Sigmoid colon (tissue), 4 donors: Measurements from ENCODE around the gene POMGNT2.

ENCODE experiments used
- CTCF ChIP-seq, 4 experiments: fragments of 450-650 bp in 3 of 4; fragments of 200-600 bp in 1 of 4; IDR thresholded peaks; one replicate each; pipeline ENCODE4 v1.5.1; 2016 to 2019; ENCODE audit warnings: antibody characterized with exemption in 4 of 4, mild to moderate bottlenecking in 3 of 4, moderate library complexity in 2 of 4
- EP300 ChIP-seq, 4 donors: sonication (generic); formaldehyde crosslinking; IDR thresholded peaks; one replicate each; pipeline ENCODE4 v1.6.1; 2017; ENCODE audit warnings: antibody characterized with exemption in 4 of 4
- POLR2A ChIP-seq, 2 donors: fragments of 450-650 bp; IDR thresholded peaks; one replicate each; pipeline ENCODE4 v1.6.1; 2016; ENCODE audit warnings: antibody characterized with exemption in 2 of 2, mild to moderate bottlenecking in 2 of 2, moderate library complexity in 2 of 2

GRCh38 chr3:43094381-43094780 lies 11.5 kb downstream of the POMGNT2 start:
- TF ChIP-seq POLR2A (IDR thresholded peaks at IDR 0.05), result no peak
- no peak for TF ChIP-seq CTCF (IDR thresholded peaks at IDR 0.05)
- no peak for TF ChIP-seq EP300 (IDR thresholded peaks at IDR 0.05)
